Natural killer cell (primary cell): ENCODE measurements around the gene DLGAP5. TPM values are rescaled to one million over a fixed set of nuclear protein-coding genes. Genes with fewer than 3 reads are reported as not detected.

ENCODE experiments used
- ATAC-seq, 3 donors: fragments of 150-1000 bp in 2 of 3; fragments of 200-7000 bp in 1 of 3; cut with Tn5 transposase; 1 replicate in 1 of 3; 2 replicates in 2 of 3; pipeline ENCODE4 v1.10.0; 2021; ENCODE audit warnings: mild to moderate bottlenecking in 2 of 3, moderate library complexity in 2 of 3
- DNase-seq, 2 donors: peaks; one replicate each; pipeline versions ENCODE4 v3.0.0 to v3.0.0-alpha.2; 2013 to 2021; ENCODE audit warnings: mixed read lengths in 1 of 2
- H3K27ac ChIP-seq: one replicate; pipeline ENCODE4 v1.5.1; 2013; ENCODE audit warnings: mild to moderate bottlenecking, low read length
- H3K27me3 ChIP-seq: one replicate; pipeline ENCODE4 v1.6.1; 2013; ENCODE audit warnings: low read length; ENCODE audit not compliant: control insufficient read depth, insufficient read depth
- H3K36me3 ChIP-seq: one replicate; pipeline ENCODE4 v1.6.1; 2013; ENCODE audit warnings: low read length; ENCODE audit not compliant: control insufficient read depth, insufficient read depth
- H3K4me1 ChIP-seq: one replicate; pipeline ENCODE4 v1.6.1; 2013; ENCODE audit warnings: low read length; ENCODE audit not compliant: control insufficient read depth, insufficient read depth
- H3K4me3 ChIP-seq: one replicate; pipeline ENCODE4 v1.5.1; 2013; ENCODE audit warnings: low read length
- H3K9me3 ChIP-seq: one replicate; pipeline ENCODE4 v1.6.1; 2013; ENCODE audit warnings: low read length; ENCODE audit not compliant: control insufficient read depth, insufficient read depth
- H3K27ac Mint-ChIP-seq, 2 donors: one replicate each; pipeline ENCODE4 v1.8.0; 2022; ENCODE audit warnings: mild to moderate bottlenecking in 2 of 2, mixed read lengths in 2 of 2, moderate library complexity in 1 of 2
- H3K27me3 Mint-ChIP-seq, 2 donors: one replicate each; pipeline ENCODE4 v1.8.0; 2022; ENCODE audit warnings: low read depth in 2 of 2, mixed read lengths in 2 of 2
- H3K36me3 Mint-ChIP-seq: one replicate; pipeline ENCODE4 v1.8.0; 2022; ENCODE audit warnings: mixed read lengths
- H3K4me1 Mint-ChIP-seq, 2 donors: one replicate each; pipeline ENCODE4 v1.8.0; 2022; ENCODE audit warnings: mixed read lengths in 2 of 2
- H3K4me3 Mint-ChIP-seq: one replicate; pipeline ENCODE4 v1.8.0; 2022; ENCODE audit warnings: mild to moderate bottlenecking, moderate library complexity, mixed read lengths
- H3K9me3 Mint-ChIP-seq, 2 donors: one replicate each; pipeline ENCODE4 v1.8.0; 2022; ENCODE audit warnings: mixed read lengths in 2 of 2
- WGBS: methylation state at CpG from one replicate; pipeline ENCODE4 v1.1.7; 2013; ENCODE audit warnings: missing lambda C conversion rate; ENCODE audit not compliant: insufficient coverage; 5-methylcytosine and 5-hydroxymethylcytosine counted together
- intact Hi-C: fragments of 100-400 bp; cut with micrococcal nuclease; formaldehyde crosslinking; loops from one replicate; pipeline ENCODE4 v1.14.2; 2022
- total RNA-seq, 4 donors: library from RNA; stranded (reverse); fragments of 120-200 nt in 1 of 4; gene quantifications; one replicate each; pipeline versions ENCODE4 v1.2.3 to v1.2.4, GENCODE V29; 2013 to 2022
- TF ChIP-seq, protein P1 (sequence below): fragments of 200-600 bp; IDR thresholded peaks from one replicate; pipeline ENCODE4 v1.8.0; 2022; ENCODE audit warnings: antibody characterized with exemption

The DLGAP5 gene
- total RNA-seq, 3 donors from 2014 or later (not counting 1 experiment from before 2014, with no cell fraction given): 0.15 to 1.9 (median 0.54) TPM

DNA sequence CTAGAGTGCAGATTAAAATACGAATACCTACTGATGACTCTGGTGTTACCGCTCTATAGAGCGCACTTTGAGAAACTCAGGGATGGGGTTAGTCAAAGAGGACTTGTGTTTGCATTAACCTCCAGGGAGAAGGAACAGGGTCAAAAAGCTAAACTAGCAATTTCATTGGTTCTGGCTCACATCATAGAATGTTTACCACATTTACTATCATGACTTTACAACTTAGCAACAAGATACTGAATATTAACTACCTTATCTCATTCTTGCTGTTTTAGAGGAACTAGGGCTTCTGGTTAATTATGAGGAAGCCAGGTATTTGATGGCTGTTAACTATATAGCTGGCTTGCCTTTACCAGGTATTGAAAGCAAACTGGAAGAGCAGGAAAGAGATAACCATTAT lies 49.6 kb downstream of the DLGAP5 start:
- Histone ChIP-seq H3K27me3 (no peaks in the 10 kb centered on the region), H3K36me3 (no peaks in the 10 kb centered on the region), H3K4me1 (no peaks in the 10 kb centered on the region), H3K4me3 (no peak overlapping the region), H3K9me3 (no peaks in the 10 kb centered on the region), H3K27ac (no peak overlapping the region)
- H3K27me3 Mint-ChIP-seq: no peaks in the 10 kb centered on the region
- 100% methylated on average over 3 of the region's 3 CpGs for WGBS
- no peak overlapping the region for H3K4me3 Mint-ChIP-seq
- H3K4me1 Mint-ChIP-seq: no peaks in the 10 kb centered on the region
- DNase-seq (no peak), ATAC-seq (no peak)
- no peak overlapping the region for H3K27ac Mint-ChIP-seq
- intact Hi-C loops: no loop called here
- no peaks in the 10 kb centered on the region for H3K36me3 Mint-ChIP-seq
- TF ChIP-seq, protein P1, sequence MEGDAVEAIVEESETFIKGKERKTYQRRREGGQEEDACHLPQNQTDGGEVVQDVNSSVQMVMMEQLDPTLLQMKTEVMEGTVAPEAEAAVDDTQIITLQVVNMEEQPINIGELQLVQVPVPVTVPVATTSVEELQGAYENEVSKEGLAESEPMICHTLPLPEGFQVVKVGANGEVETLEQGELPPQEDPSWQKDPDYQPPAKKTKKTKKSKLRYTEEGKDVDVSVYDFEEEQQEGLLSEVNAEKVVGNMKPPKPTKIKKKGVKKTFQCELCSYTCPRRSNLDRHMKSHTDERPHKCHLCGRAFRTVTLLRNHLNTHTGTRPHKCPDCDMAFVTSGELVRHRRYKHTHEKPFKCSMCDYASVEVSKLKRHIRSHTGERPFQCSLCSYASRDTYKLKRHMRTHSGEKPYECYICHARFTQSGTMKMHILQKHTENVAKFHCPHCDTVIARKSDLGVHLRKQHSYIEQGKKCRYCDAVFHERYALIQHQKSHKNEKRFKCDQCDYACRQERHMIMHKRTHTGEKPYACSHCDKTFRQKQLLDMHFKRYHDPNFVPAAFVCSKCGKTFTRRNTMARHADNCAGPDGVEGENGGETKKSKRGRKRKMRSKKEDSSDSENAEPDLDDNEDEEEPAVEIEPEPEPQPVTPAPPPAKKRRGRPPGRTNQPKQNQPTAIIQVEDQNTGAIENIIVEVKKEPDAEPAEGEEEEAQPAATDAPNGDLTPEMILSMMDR: no peak
- H3K9me3 Mint-ChIP-seq: no peaks in the 10 kb centered on the region

DNA sequence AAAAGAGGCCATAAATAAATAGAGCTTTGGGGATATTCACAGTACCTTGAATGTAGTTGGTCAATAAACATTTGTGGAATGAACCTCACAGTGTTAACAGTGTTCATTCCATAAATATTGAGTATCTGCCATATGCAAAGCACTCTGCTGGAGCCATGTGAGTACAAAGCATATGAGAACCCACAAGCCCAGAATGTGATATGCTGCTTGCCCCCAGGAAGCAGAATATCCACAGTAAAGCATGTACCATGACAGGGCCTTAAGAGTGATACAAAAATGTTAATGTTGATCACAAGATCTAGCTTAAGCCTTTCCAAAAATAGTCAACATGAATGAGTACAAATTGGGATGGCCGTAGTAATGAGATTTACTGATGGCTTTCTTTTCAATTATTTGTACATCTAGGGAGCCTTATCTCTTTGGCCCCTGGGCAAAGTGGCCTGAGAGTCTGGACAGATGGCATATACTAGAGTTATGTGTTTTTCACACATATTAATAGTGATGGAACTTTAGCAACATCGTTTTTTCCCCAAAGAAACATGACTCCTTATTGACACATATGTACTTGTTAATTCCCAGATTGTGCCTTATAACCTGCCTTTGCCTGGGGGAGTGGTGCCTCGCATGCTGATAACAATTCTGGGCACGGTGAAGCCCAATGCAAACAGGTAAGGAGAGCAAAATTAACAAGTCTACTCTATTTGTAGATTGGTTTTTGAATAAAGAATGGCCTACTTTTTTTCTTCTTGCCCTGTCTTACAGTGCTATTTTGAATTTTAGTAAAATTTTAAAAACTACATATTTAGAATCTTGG lies 51.5 kb downstream of the DLGAP5 start:
- Mint-ChIP-seq H3K4me1 (no peaks in the 10 kb centered on the region), H3K9me3 (no peaks in the 10 kb centered on the region), H3K4me3 (no peak overlapping the region), H3K36me3 (no peaks in the 10 kb centered on the region), H3K27me3 (no peaks in the 10 kb centered on the region), H3K27ac (no peak overlapping the region)
- ATAC-seq (no peak), DNase-seq (no peak)
- Histone ChIP-seq H3K27me3 (no peaks in the 10 kb centered on the region), H3K36me3 (no peaks in the 10 kb centered on the region), H3K4me3 (no peak overlapping the region), H3K27ac (no peak overlapping the region), H3K9me3 (no peaks in the 10 kb centered on the region), H3K4me1 (no peaks in the 10 kb centered on the region)
- TF ChIP-seq, protein P1: no peak
- intact Hi-C loops: no loop called here
- 97% methylated on average over 4 of the region's 4 CpGs for WGBS

DNA sequence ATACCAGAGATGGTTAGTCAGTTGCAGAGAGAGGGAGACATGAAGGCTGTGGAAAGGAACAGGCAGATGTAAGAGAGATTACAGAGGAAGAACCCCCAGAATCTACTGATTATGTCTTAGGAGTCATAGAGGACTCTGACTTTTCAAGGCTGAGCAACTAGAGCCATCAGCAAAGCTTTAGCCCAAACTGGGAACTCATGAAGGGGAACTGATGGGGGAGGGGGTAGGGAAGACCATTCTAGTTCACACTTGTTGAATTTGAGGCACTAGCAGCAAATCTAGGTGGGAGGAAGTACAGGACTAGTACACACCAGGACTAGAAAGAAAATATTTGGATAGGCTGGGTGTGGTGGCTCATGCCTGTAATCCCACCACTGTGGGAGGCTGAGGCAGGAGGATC lies 52.2 kb downstream of the DLGAP5 start:
- Mint-ChIP-seq H3K36me3 (no peaks in the 10 kb centered on the region), H3K27ac (no peak overlapping the region), H3K27me3 (no peaks in the 10 kb centered on the region), H3K9me3 (no peaks in the 10 kb centered on the region), H3K4me1 (no peaks in the 10 kb centered on the region), H3K4me3 (no peak overlapping the region)
- ATAC-seq (no peak), DNase-seq (no peak)
- Histone ChIP-seq H3K27ac (no peak overlapping the region), H3K27me3 (no peaks in the 10 kb centered on the region), H3K4me1 (no peaks in the 10 kb centered on the region), H3K36me3 (no peaks in the 10 kb centered on the region), H3K9me3 (no peaks in the 10 kb centered on the region), H3K4me3 (no peak overlapping the region)
- intact Hi-C loops: no loop called here
- TF ChIP-seq, protein P1: no peak

DNA sequence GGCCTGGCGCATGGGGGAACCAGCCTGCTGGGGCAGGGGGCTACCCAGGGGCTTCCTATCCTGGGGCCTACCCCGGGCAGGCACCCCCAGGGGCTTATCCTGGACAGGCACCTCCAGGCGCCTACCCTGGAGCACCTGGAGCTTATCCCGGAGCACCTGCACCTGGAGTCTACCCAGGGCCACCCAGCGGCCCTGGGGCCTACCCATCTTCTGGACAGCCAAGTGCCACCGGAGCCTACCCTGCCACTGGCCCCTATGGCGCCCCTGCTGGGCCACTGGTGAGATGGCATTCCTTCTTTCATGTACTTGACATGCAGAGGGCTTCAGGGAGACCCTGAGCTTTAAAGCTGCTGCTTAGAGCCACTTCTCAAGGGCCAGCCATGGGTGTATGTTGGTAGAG lies 53.3 kb downstream of the DLGAP5 start:
- no peaks in the 10 kb centered on the region for H3K36me3 Mint-ChIP-seq
- Histone ChIP-seq H3K36me3 (no peaks in the 10 kb centered on the region), H3K27me3 (no peaks in the 10 kb centered on the region), H3K27ac (no peak overlapping the region), H3K4me3 (no peak overlapping the region), H3K4me1 (no peaks in the 10 kb centered on the region), H3K9me3 (no peaks in the 10 kb centered on the region)
- TF ChIP-seq, protein P1: no peak
- no peak overlapping the region for H3K4me3 Mint-ChIP-seq
- H3K27ac Mint-ChIP-seq: no peak overlapping the region
- no peaks in the 10 kb centered on the region for H3K4me1 Mint-ChIP-seq
- no peaks in the 10 kb centered on the region for H3K9me3 Mint-ChIP-seq
- no peak for ATAC-seq
- H3K27me3 Mint-ChIP-seq: no peaks in the 10 kb centered on the region
- no peak for DNase-seq
- 97% methylated on average over 7 of the region's 7 CpGs for WGBS
- intact Hi-C loops: no loop called here
